HG03432 (cell line): ENCODE measurements around the gene PGK1.
A peak's percentile ranks its signal among the peaks of the same experiment; 100 is the strongest.
"Not testable (repeated sequence)": the region's sequence is repeated elsewhere in the genome, so short reads cannot be mapped to it uniquely, and the experiment has no call there.

ENCODE experiments used
- ATAC-seq: cut with Tn5 transposase; IDR thresholded peaks from one replicate; pipeline ENCODE4 v1.9.1; 2021; ENCODE audit warnings: mild to moderate bottlenecking, moderate library complexity; ENCODE audit not compliant: unreplicated experiment

PGK1 gene

GRCh38 chrX:78111140-78111931, 7.3 kb downstream of the PGK1 start:
- ATAC-seq, result no peak

- ATAC-seq, result no peak
These were observed 12.3 kb downstream of the PGK1 start for GRCh38 chrX:78116365-78116764.

GRCh38 chrX:78116766-78117165, 12.7 kb downstream of the PGK1 start:
- no peak for ATAC-seq

GRCh38 chrX:78118628-78119027, 14.6 kb downstream of the PGK1 start:
- no peak for ATAC-seq

- no peak for ATAC-seq
These were observed 15.6 kb downstream of the PGK1 start for GRCh38 chrX:78119521-78120227.

GRCh38 chrX:78123190-78123589, 19.1 kb downstream of the PGK1 start:
- ATAC-seq, result no peak

GRCh38 chrX:78124307-78124706, 20.3 kb downstream of the PGK1 start:
- no peak for ATAC-seq

- ATAC-seq, result no peak
These were observed 21.1 kb downstream of the PGK1 start for GRCh38 chrX:78125148-78125547.

GRCh38 chrX:78125781-78126180, 21.7 kb downstream of the PGK1 start:
- ATAC-seq, result not testable (repeated sequence)

GRCh38 chrX:78129714-78130113, 25.7 kb downstream of the PGK1 start:
- no peak for ATAC-seq

GRCh38 chrX:78130396-78130795, 26.3 kb downstream of the PGK1 start:
- no peak for ATAC-seq

- no peak for ATAC-seq
These were observed 27.1 kb downstream of the PGK1 start for GRCh38 chrX:78131117-78131516.

GRCh38 chrX:78133238-78133960, 29.4 kb downstream of the PGK1 start:
- no peak for ATAC-seq

GRCh38 chrX:78139160-78140123, 35.4 kb downstream of the PGK1 start, which contains the start of gene TAF9B:
Gene TAF9B (minus strand): TSS chrX:78139650. CDS start chrX:78139611, 39 bp downstream.
- peak; percentile 98 for ATAC-seq

GRCh38 chrX:78140206-78140605, 36.2 kb downstream of the PGK1 start:
- ATAC-seq, result no peak

GRCh38 chrX:78147002-78147540, 43.0 kb downstream of the PGK1 start:
- not testable (repeated sequence) for ATAC-seq

- ATAC-seq, result not testable (repeated sequence)
These were observed 53.3 kb downstream of the PGK1 start for GRCh38 chrX:78157373-78157772.

GRCh38 chrX:78157846-78158245, 53.8 kb downstream of the PGK1 start:
- not testable (repeated sequence) for ATAC-seq

- not testable (repeated sequence) for ATAC-seq
These were observed 56.7 kb downstream of the PGK1 start for GRCh38 chrX:78160711-78161110.

- ATAC-seq, result not testable (repeated sequence)
These were observed 59.1 kb downstream of the PGK1 start for GRCh38 chrX:78163175-78163574.
